Stimulated activated CD8-positive, alpha-beta memory T cell treated with anti-CD3 and anti-CD28 coated beads, Interleukin-7, amount 100 ng/mL, for 1 hour (primary cell): ENCODE measurements around the gene BST1.

Source experiments
- DNase-seq, 2 donors: peaks; one replicate each; pipeline ENCODE4 v3.0.0-alpha.2; 2020; ENCODE audit warnings: low read depth in 2 of 2

Gene BST1

GRCh38 chr4:15676039-15676438 is 26.8 kb upstream of the BST1 start:
- DNase-seq: no peak

DNA sequence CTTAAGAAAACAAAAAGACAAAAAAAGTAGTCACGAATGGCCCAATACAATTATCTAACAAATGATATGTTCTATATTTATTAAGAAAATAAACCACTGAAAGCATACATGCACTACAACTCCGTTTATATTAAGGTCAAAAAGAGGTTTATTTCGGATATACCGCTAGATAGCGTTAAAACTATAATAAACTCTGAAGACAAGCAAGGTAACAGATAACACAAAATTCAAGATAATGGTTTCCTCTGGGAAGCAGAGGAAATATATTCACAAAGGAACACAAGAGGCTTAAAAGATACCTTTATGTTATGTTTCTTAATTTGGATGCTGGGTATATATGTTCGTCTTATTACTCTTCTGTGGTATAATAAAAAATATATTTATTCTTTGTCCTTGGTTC is 26.0 kb upstream of the BST1 start:
- no peak for DNase-seq

GRCh38 chr4:15677507-15677988 is 25.3 kb upstream of the BST1 start:
- DNase-seq: no peak

DNA sequence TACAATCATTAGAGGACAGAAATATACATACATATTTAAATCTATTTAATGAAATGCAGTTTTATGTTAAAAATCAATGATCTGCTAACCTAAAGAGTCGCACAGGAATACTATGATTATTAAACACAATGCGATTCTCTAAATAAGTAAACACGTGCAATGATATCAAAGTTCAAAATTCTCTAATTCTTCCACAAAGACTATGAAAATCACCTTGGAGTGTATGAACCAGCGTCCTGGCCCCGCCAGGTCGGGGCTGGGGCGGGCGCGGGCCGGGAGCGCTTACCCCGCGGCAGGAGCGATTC is 21.8 kb upstream of the BST1 start:
- no peak for DNase-seq

DNA sequence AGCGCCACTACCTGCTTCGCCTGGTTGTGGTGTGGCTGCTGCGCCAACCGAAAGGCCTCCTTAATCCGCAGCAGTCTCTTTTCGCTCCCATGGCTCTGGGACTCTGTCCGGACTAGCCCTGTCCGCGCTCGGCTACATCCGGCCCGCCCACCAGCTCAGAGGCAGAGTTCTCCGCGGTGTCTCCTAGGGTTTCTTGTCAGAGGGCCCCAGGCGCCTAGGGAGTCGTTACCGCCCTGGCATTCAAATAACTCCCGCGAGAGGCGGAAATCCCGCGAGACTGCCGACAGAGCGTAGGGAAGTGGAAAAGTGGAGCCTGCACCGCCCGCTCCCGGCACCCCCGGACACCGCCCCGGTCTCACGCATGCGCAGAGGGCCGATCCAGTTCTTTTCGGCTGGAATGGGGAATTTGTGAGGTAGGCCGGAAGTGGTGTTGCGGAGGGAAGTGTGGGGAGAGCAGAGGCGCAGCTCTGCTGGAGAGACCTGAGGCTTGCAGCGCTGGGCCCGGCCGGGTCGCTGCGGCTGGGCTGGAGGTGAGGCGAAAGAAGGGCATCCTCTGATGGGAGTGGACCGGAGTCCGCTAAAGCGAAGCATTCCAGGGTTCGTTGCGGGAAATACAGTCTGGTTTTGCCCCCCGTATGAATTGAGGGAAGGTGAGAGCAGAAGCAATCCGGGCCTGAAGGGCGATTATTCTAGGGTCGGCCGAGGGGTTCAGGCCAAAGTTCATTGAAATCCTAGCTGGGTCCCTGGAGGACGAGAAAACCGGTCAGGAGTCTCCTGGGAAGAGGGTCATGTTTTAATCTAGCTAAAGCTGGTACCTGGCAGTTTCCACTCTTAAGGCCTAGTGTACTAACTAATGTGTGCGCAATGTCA is 21.3 kb upstream of the BST1 start, which contains the start of gene FAM200B:
Gene FAM200B, plus strand, starts transcription at position 456 of the 870 bp plus-strand sequence. CDS start 5,151 bp downstream, outside the sequence.
- DNase-seq: peak; percentile 92 to 98

DNA sequence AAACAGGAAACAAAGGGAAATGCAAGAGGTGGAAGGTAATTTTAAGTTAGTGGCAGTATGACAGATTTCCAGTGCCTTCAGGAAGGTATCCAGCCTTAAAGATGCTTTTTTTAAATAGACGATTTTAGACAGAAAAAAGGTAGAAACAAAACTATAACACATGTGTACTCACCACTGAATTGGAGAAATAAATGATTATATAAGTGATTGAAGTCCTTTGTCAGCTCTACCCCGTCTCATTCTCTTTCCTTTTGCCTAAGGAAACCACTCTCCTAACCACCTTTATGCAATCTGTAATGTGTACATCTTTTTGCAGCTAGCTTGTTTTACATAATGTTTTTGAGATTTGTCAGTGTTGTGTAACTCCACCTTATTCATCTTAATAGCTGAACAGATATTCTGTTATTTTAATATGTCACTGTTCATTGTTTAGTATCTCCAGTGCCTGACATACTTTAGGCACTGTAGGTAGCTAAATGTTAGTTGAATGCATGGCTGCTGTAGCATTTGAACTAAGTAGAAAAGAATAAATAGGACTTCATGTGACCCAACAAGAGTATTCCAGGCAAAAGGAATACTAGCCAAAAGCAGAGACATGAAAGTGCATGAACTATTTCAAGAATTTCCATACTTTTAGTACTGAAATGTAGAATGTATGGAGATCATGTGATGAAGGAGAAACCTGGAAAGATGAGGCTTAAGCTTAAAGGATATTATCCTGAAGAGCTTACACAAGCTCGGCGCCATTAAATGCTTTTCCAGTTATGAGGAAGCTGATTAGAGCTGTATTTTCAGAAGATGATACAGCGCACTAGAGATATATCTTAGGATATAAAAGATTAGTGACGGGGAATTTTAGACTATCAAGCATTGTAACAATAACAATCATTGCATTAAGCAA is 20.4 kb upstream of the BST1 start:
- DNase-seq: no peak

- no peak for DNase-seq
Observed at GRCh38 chr4:15683143-15683495, 19.7 kb upstream of the BST1 start.

DNA sequence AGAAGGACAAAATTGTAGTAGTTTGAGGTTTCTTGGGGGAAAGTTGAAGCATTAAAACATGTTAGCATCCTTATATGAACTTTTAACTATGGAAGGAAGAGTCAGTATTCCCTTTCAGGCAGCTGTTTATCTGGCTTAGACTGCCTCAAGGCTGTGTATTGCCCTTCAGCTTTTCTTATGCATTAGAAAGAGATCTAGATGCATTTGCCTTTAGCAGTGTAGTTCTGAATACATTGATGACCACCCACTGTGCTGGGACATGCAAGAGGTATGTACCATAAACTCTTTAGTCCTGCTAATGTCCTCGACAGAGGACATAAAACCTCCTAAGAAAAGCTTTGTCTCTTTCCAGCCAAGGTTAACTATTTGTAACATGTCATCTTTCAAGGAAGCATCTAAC is 18.4 kb upstream of the BST1 start:
- no peak for DNase-seq

DNA sequence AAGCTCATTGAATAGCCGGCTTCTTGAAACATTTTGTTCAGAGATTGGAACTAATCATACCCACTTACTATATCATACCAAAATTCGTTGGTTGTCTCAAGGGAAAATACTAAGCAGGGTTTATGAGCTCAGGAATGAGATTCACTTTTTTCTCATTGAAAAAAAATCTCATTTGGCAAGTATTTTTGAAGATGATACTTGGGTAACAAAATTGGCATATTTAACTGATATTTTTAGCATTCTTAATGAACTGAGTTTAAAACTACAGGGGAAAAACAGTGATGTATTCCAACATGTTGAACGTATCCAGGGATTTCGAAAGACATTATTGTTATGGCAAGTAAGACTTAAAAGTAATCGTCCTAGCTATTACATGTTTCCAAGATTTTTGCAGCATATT is 14.8 kb upstream of the BST1 start:
- no peak for DNase-seq

DNA sequence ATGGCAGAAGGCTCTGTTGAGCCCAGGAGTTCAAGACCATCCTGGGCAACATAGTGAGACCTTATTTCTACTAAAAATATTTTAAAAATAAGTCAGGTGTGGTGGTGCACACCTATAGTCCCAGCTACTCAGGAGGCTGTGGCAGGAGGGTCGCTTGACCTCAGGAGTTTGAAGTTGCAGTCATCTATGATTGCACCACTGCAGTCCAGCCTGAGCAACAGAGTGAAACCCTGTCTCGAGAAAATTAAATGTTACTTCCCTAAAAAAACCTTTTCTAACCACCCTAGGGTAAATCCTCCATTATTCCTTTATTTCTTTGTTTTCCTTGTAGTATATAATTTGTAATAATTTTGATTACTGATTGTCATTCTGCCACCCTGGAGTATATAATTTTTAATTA is 13.3 kb upstream of the BST1 start:
- no peak for DNase-seq

DNA sequence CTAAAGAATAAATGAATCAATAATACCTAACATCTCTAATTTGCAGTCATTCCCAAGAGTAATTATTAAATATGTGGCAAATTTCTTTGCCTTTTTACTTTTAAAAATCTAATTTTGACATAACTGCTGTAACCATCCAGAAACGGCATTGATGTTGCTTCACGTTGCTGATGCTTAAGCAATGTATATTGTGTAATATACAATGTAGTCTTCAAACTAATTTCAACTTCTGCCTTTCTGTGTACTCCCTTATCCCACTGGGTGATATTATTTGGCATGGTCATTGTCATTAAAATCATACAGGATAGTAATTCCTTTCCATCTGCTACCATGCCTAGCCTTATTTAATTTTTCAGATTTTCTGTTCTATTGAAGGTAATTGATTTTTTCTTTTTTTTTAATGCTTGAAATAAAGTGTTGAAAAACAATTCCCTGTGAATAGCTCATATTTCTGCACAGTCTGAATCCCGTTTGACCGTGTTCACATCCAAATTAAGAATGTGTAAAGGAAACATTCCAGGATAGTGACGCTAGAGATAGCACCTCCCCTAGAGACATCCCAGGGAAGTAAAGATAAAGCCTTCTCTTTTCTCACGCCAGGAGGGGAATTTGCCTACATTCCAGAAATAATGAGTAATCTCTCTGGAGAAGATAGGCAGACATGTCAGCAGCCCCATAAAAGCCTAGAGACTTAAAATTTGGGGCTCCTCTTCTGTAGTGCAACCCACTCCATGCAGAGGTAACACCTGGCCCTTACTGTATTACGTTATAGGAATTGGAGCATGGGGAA is 12.7 kb upstream of the BST1 start:
- no peak for DNase-seq

GRCh38 chr4:15691346-15692135 is 11.3 kb upstream of the BST1 start:
- DNase-seq: no peak

- DNase-seq: no peak
Observed at GRCh38 chr4:15692602-15693001, 10.3 kb upstream of the BST1 start.

DNA sequence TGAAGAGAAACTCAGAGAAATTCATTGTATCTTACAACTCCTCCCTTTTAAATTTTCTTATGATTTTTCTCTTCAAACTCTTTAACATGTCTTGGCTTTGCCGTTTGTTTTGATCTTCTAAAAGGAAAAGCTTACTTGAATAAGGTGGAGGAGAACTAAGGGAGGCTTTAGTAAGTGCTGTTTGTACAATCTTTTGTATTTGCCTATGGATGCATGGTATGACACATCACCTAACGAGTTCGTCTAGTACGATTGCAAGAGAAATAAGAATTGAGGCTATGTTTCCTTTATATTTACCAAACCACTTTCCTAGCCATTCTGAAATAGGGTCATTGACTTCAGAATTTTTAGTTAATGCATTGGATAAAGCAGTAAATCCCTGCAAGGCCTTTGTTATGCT is 8.4 kb upstream of the BST1 start:
- no peak for DNase-seq

DNA sequence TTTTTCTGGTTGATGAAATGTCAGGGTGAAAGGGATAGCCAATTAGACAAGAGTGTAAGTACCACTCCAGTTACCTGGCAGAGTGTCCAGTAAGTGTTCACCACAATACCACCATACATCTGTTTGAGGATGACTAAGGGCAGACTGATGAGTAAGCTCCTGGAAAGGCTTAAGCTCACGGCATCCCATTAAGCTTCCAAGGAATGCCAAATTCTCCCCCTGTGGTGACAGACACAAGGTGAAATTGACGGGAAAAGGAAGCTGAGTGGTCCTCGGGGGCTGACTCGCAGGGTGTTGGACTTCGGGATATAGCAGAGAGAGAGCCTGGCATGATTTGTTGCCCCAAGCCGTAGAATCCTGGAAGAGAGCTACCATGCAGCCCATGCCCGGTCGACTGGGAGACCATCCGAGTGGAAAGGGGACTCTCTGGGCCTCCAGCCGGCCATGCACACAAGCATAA is 7.6 kb upstream of the BST1 start:
- no peak for DNase-seq

- DNase-seq: no peak
Observed at GRCh38 chr4:15695729-15696128, 7.1 kb upstream of the BST1 start.

- no peak for DNase-seq
Observed at GRCh38 chr4:15696866-15697265, 6.0 kb upstream of the BST1 start.

DNA sequence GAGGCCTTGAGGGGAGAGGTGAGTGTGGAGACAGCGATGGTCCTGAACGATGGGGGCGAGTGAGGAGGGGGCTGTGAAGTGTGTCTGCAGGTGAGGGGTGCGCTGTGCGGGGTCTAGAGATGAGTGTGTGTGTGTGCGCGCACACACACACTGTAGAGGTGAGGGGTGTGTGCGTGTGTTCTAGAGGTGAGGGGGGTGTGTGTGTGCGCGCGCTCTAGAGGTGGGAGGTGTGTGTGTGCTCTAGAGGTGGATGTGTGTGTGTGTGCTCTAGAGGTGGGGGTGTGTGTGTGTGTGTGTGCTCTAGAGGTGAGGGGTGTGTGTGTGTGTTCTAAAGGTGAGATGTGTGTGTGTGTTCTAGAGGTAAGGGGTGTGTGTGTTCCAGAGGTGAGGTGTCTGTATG is 574 bp downstream of the BST1 start:
- no peak for DNase-seq

DNA sequence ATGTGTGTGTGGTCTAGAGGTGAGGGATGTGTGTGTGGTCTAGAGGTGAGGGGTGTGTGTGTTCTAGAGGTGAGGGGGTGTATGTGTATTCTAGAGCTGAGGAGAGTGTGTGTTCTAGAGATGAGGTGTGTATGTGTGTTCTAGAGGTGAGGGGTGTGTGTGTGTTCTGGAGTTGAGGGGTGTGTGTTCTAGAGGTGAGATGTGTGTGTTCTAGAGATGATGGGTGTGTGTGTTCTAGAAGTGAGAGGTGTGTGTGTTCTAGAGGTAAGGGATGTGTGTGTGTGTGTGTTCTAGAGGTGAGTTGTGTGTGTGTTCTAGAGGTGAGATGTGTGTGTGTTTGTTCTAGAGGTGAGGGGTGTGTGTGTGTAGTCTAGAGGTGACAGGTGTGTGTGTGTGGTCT is 1.3 kb downstream of the BST1 start:
- no peak for DNase-seq

- no peak for DNase-seq
Observed at GRCh38 chr4:15706646-15707362, 3.9 kb downstream of the BST1 start.

- no peak for DNase-seq
Observed at GRCh38 chr4:15707363-15707715, 4.5 kb downstream of the BST1 start.
